ENCODE measurements around the gene TMEM184A.

DNA sequence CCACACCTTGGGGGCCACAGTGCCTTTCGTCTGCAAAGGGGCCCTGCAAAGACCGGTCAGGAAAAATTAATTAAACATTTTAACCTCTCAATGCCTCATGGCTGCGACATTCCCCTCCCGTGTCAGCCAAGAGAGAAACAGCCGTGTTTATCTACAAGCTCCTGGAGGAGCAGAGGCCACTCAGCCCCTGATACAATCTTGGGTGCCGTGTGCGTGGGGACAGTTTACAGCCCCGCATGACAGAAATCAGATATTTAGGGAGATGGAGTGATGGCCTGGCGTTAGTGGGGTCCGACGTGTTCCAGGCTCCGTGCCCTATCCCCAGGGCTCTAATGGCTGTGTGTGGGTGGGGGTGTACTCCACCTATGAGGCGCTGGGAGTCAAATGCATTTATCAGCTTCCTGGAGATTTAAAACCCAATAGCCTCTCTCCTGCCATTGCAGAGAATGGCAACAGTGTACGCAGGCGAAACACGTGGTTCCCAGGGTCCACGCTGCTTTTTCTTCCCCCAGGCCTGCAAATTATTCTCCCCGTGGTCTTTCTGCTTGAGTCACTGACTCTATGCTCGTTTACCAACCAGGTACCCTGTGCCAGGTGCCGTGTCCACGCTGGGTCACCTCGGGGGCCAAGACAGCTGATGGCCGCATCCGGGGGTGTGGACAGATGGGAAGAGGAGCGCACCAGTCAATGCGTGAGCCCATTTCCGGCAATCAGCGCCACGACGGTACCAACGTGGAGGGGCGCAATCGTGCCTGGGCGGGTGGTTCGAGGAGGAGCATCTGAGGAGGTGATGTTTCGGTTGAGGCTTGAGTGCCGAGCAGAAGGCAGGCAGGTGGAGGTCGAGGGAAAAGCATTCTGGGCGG lies 40.4 kb upstream of the TMEM184A start:
- TF ChIP-seq, protein P1, sequence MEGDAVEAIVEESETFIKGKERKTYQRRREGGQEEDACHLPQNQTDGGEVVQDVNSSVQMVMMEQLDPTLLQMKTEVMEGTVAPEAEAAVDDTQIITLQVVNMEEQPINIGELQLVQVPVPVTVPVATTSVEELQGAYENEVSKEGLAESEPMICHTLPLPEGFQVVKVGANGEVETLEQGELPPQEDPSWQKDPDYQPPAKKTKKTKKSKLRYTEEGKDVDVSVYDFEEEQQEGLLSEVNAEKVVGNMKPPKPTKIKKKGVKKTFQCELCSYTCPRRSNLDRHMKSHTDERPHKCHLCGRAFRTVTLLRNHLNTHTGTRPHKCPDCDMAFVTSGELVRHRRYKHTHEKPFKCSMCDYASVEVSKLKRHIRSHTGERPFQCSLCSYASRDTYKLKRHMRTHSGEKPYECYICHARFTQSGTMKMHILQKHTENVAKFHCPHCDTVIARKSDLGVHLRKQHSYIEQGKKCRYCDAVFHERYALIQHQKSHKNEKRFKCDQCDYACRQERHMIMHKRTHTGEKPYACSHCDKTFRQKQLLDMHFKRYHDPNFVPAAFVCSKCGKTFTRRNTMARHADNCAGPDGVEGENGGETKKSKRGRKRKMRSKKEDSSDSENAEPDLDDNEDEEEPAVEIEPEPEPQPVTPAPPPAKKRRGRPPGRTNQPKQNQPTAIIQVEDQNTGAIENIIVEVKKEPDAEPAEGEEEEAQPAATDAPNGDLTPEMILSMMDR (IDR thresholded peaks at IDR 0.05) = no peak
- TF ChIP-seq MYC (IDR thresholded peaks at IDR 0.05; ENCODE audit: borderline replicate concordance, low read length) (no peak), GATA3 (IDR thresholded peaks at IDR 0.05; ENCODE audit: borderline replicate concordance) (no peak), POLR2A (IDR thresholded peaks at IDR 0.05; ENCODE audit: low read length) (no peak), MAZ (IDR thresholded peaks at IDR 0.05; ENCODE audit: borderline replicate concordance, low read depth, low read length) (no peak), EP300 (IDR thresholded peaks at IDR 0.05) (no peak), CHD2 (IDR thresholded peaks at IDR 0.05; ENCODE audit: low read length, partially characterized antibody) (no peak), POLR2AphosphoS2 (conservative IDR thresholded peaks at IDR 0.05; ENCODE audit: low read length) (no peak)
- TF ChIP-seq, protein P2, sequence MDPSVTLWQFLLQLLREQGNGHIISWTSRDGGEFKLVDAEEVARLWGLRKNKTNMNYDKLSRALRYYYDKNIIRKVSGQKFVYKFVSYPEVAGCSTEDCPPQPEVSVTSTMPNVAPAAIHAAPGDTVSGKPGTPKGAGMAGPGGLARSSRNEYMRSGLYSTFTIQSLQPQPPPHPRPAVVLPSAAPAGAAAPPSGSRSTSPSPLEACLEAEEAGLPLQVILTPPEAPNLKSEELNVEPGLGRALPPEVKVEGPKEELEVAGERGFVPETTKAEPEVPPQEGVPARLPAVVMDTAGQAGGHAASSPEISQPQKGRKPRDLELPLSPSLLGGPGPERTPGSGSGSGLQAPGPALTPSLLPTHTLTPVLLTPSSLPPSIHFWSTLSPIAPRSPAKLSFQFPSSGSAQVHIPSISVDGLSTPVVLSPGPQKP (IDR thresholded peaks at IDR 0.05; ENCODE audit: low read depth, low read length) = no peak
- TF ChIP-seq, protein P3, sequence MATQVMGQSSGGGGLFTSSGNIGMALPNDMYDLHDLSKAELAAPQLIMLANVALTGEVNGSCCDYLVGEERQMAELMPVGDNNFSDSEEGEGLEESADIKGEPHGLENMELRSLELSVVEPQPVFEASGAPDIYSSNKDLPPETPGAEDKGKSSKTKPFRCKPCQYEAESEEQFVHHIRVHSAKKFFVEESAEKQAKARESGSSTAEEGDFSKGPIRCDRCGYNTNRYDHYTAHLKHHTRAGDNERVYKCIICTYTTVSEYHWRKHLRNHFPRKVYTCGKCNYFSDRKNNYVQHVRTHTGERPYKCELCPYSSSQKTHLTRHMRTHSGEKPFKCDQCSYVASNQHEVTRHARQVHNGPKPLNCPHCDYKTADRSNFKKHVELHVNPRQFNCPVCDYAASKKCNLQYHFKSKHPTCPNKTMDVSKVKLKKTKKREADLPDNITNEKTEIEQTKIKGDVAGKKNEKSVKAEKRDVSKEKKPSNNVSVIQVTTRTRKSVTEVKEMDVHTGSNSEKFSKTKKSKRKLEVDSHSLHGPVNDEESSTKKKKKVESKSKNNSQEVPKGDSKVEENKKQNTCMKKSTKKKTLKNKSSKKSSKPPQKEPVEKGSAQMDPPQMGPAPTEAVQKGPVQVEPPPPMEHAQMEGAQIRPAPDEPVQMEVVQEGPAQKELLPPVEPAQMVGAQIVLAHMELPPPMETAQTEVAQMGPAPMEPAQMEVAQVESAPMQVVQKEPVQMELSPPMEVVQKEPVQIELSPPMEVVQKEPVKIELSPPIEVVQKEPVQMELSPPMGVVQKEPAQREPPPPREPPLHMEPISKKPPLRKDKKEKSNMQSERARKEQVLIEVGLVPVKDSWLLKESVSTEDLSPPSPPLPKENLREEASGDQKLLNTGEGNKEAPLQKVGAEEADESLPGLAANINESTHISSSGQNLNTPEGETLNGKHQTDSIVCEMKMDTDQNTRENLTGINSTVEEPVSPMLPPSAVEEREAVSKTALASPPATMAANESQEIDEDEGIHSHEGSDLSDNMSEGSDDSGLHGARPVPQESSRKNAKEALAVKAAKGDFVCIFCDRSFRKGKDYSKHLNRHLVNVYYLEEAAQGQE (IDR thresholded peaks at IDR 0.05) = no peak
- TF ChIP-seq, protein P4, sequence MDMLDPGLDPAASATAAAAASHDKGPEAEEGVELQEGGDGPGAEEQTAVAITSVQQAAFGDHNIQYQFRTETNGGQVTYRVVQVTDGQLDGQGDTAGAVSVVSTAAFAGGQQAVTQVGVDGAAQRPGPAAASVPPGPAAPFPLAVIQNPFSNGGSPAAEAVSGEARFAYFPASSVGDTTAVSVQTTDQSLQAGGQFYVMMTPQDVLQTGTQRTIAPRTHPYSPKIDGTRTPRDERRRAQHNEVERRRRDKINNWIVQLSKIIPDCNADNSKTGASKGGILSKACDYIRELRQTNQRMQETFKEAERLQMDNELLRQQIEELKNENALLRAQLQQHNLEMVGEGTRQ (IDR thresholded peaks at IDR 0.05) = no peak
- TF ChIP-seq, protein P5, sequence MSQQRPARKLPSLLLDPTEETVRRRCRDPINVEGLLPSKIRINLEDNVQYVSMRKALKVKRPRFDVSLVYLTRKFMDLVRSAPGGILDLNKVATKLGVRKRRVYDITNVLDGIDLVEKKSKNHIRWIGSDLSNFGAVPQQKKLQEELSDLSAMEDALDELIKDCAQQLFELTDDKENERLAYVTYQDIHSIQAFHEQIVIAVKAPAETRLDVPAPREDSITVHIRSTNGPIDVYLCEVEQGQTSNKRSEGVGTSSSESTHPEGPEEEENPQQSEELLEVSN (IDR thresholded peaks at IDR 0.05; ENCODE audit: borderline replicate concordance, low read depth) = no peak

Data from A549 (cell line).